Measurements from ENCODE around the gene MOV10. TPM values are rescaled to one million over a fixed set of nuclear protein-coding genes. Genes with fewer than 3 reads are reported as not detected.
A peak's percentile ranks its signal among the peaks of the same experiment; 100 is the strongest.

The MOV10 gene
- total and polyA plus RNA-seq, 5 donors: 14.1 to 20.3 (median 18.4) TPM

DNA sequence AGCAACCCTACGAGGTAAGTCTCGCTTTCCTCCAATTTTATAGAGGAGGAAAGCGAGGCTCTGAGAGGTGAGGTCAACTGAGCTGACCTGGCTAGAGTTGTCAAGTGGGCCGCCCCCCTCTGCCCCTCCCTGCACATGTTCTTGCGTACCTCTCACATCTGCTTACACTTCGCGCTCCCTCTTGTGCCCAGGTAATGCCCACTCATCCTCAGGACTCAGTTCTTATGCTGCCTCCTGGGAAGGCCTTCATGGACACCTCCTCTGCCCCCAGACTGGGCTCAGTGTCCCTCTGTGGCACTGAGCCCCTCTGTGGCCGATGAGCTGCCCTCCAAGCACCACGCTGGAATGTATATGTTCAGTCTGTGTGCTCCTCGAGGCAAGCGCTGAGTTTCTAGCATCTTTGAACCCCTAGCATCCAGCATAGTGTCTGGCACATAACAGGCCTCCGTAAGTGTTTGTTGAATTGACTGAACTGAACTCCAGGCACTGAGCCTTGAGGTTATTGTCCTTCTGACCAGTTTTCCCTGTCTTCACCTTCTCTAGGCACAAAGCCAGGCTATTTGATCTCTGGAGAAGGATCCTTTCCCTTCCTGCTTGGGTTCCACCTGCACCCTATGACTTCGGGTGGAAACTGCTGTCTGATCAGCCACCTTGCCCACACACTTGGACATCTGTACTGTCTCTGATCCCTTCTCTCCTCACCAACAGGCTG lies 13.5 kb downstream of the MOV10 start:
- no peak for DNase-seq
- H3K4me3 ChIP-seq (ENCODE audit: low read length): no peak overlapping the region
- H3K4me1 ChIP-seq (ENCODE audit: control insufficient read depth, insufficient read depth, low read length): no peaks in the 10 kb centered on the region
- peak in 1 of 2 donors; percentile 6 for ATAC-seq
- WGBS: 84% methylated on average over 13 of the region's 13 CpGs
- no peaks in the 10 kb centered on the region for H3K9me3 ChIP-seq (ENCODE audit: control insufficient read depth, low read length)
- intact Hi-C loops (cut with DNase I): no loop called here
- no peak overlapping the region for H3K27ac ChIP-seq (ENCODE audit: low read length)
- H3K27me3 ChIP-seq (ENCODE audit: control insufficient read depth, insufficient read depth): no peaks in the 10 kb centered on the region

DNA sequence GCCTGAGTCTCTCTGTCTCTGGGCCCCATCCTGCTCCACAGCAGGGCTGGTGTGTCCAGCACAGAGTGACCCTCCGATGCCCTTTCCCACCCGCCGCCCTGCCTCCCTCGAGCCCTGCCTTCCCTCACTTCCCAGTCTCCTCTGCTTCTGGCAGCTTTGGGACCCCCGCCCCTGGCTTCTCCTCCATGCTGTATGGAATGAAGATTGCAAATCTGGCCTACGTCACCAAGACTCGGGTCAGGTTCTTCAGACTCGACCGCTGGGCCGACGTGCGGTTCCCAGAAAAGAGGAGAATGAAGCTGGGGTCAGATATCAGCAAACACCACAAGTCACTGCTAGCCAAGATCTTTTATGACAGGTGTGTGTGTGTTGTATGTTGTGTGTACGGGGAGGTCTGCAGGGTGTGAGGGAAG lies 14.3 kb downstream of the MOV10 start:
- no peaks in the 10 kb centered on the region for H3K27me3 ChIP-seq (ENCODE audit: control insufficient read depth, insufficient read depth)
- DNase-seq: peak; percentile 67 to 82 (median 81)
- intact Hi-C loops (cut with DNase I): no loop called here
- peak overlapping the region; percentile 9 for H3K27ac ChIP-seq (ENCODE audit: low read length)
- no peak overlapping the region for H3K4me3 ChIP-seq (ENCODE audit: low read length)
- H3K4me1 ChIP-seq (ENCODE audit: control insufficient read depth, insufficient read depth, low read length): no peaks in the 10 kb centered on the region
- 47% methylated on average over 13 of the region's 13 CpGs for WGBS
- peak; percentile 70 to 83 for ATAC-seq
- H3K9me3 ChIP-seq (ENCODE audit: control insufficient read depth, low read length): no peaks in the 10 kb centered on the region

DNA sequence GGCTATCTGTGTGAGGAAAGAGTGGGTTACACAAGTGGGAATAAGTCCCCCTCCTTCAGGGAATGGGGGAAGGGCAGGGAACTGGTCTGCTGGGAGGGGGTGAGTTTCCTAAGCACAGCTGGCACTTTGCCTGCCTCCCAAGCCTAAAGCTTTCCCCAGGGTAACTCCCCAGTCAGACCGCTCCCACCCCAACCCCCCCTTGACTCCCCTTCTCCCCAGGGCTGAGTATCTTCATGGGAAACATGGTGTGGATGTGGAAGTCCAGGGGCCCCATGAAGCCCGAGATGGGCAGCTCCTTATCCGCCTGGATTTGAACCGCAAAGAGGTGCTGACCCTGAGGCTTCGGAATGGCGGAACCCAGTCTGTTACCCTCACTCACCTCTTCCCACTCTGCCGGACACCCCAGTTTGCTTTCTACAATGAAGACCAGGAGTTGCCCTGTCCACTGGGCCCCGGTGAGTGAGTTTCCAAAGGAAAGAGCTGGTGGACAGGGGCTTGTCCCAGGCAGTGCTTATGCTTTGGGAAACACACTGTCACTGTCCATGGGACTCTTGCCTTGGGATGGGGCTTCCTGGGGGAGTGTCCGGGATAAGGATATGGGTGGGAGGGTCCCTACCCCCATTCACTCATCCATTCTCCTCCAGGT lies 14.9 kb downstream of the MOV10 start:
- intact Hi-C loops (cut with DNase I): no loop called here
- ATAC-seq: peak in 1 of 2 donors; percentile 5
- WGBS: 85% methylated on average over 9 of the region's 9 CpGs
- Histone ChIP-seq H3K27ac (ENCODE audit: low read length) (no peak overlapping the region), H3K27me3 (ENCODE audit: control insufficient read depth, insufficient read depth) (no peaks in the 10 kb centered on the region), H3K4me3 (ENCODE audit: low read length) (no peak overlapping the region), H3K9me3 (ENCODE audit: control insufficient read depth, low read length) (no peaks in the 10 kb centered on the region), H3K4me1 (ENCODE audit: control insufficient read depth, insufficient read depth, low read length) (no peaks in the 10 kb centered on the region)
- DNase-seq: peak in 1 of 3 donors; percentile 46

DNA sequence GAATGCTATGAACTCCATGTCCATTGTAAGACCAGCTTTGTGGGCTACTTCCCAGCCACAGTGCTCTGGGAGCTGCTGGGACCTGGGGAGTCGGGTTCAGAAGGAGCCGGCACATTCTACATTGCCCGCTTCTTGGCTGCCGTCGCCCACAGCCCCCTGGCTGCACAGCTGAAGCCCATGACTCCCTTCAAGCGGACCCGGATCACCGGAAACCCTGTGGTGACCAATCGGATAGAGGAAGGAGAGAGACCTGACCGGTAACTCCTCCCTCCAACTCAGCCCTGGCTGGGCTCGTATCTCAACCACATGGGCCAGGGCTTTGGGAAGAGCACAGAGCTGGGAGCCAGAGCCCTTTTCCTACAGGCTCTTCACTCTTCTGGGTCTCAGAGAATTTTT lies 15.4 kb downstream of the MOV10 start:
- no peaks in the 10 kb centered on the region for H3K27me3 ChIP-seq (ENCODE audit: control insufficient read depth, insufficient read depth)
- no peaks in the 10 kb centered on the region for H3K9me3 ChIP-seq (ENCODE audit: control insufficient read depth, low read length)
- 88% methylated on average over 11 of the region's 11 CpGs for WGBS
- intact Hi-C loops (cut with DNase I): no loop called here
- H3K4me1 ChIP-seq (ENCODE audit: control insufficient read depth, insufficient read depth, low read length): no peaks in the 10 kb centered on the region
- no peak overlapping the region for H3K27ac ChIP-seq (ENCODE audit: low read length)
- no peak overlapping the region for H3K4me3 ChIP-seq (ENCODE audit: low read length)
- ATAC-seq (no peak), DNase-seq (no peak)

DNA sequence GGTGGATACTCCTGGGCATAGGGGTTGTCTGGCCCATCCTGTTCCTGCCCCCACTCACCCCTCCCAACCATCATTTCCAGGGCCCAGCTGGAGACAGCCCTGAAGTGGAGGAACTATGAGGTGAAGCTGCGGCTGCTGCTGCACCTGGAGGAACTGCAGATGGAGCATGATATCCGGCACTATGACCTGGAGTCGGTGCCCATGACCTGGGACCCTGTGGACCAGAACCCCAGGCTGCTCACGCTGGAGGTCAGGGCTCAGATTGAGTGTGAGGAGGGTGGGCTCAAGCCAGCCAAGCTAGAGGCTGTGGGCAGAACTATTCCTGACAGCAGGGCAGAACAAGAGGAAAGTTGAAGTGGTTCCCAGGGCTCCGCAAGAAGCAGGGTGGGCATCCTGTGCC lies 18.2 kb downstream of the MOV10 start:
- Histone ChIP-seq H3K4me1 (ENCODE audit: control insufficient read depth, insufficient read depth, low read length) (no peaks in the 10 kb centered on the region), H3K27ac (ENCODE audit: low read length) (no peak overlapping the region), H3K27me3 (ENCODE audit: control insufficient read depth, insufficient read depth) (no peaks in the 10 kb centered on the region), H3K4me3 (ENCODE audit: low read length) (no peak overlapping the region), H3K9me3 (ENCODE audit: control insufficient read depth, low read length) (no peaks in the 10 kb centered on the region)
- intact Hi-C loops (cut with DNase I): no loop called here
- ATAC-seq (no peak), DNase-seq (no peak)
- 95% methylated on average over 5 of the region's 5 CpGs for WGBS

DNA sequence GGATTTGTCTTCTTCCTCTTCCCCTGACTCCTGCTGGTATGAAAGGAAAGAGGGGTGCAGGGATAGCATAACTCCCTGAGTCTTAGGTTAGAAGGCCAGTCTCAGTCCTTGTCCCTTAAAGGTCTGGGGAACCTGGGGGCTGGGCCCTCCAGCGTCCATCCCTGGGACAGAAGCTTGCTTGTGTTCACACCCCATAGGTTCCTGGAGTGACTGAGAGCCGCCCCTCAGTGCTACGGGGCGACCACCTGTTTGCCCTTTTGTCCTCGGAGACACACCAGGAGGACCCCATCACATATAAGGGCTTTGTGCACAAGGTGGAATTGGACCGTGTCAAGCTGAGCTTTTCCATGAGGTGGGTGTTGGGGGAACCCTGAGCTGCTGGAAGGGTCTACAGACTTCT lies 19.4 kb downstream of the MOV10 start:
- Histone ChIP-seq H3K9me3 (ENCODE audit: control insufficient read depth, low read length) (no peaks in the 10 kb centered on the region), H3K27me3 (ENCODE audit: control insufficient read depth, insufficient read depth) (no peaks in the 10 kb centered on the region), H3K4me1 (ENCODE audit: control insufficient read depth, insufficient read depth, low read length) (no peaks in the 10 kb centered on the region), H3K27ac (ENCODE audit: low read length) (no peak overlapping the region), H3K4me3 (ENCODE audit: low read length) (no peak overlapping the region)
- no peak for ATAC-seq
- DNase-seq: no peak
- 92% methylated on average over 6 of the region's 6 CpGs for WGBS
- intact Hi-C loops (cut with DNase I): no loop called here

DNA sequence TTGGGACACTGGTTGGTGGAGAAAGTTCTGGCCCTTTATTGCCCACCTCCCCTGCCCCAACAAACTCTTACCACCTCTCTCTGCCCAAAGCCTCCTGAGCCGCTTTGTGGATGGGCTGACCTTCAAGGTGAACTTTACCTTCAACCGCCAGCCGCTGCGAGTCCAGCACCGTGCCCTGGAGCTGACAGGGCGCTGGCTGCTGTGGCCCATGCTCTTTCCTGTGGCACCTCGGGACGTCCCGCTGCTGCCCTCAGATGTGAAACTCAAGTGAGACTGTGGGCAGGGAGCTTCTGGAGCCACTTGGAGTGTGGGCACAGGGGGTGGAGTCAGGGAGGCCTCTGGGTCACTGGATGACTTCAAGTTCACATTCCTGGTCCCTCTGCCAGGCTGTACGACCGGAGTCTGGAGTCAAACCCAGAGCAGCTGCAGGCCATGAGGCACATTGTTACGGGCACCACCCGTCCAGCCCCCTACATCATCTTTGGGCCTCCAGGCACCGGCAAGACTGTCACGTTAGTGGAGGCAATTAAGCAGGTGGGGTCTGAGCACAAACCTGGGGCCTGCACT lies 20.0 kb downstream of the MOV10 start:
- ATAC-seq (no peak), DNase-seq (no peak)
- Histone ChIP-seq H3K27ac (ENCODE audit: low read length) (no peak overlapping the region), H3K4me1 (ENCODE audit: control insufficient read depth, insufficient read depth, low read length) (peaks cover 2% of the 10 kb centered on the region), H3K27me3 (ENCODE audit: control insufficient read depth, insufficient read depth) (no peaks in the 10 kb centered on the region), H3K4me3 (ENCODE audit: low read length) (no peak overlapping the region), H3K9me3 (ENCODE audit: control insufficient read depth, low read length) (no peaks in the 10 kb centered on the region)
- intact Hi-C loops (cut with DNase I): no loop called here
- 86% methylated on average over 15 of the region's 15 CpGs for WGBS

DNA sequence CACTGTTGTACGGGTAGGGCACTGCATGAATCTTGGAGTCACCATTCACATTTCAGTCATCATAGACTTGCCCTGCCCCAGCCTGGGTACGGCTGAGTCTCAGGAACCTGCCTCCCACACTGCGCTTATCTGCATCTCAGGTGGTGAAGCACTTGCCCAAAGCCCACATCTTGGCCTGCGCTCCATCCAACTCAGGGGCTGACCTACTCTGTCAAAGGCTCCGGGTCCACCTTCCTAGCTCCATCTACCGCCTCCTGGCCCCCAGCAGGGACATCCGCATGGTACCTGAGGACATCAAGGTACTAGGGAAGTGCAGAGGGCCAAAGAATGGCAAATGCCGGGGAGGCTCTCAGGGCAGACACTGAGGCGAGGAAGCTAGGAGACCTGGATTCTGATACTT lies 20.8 kb downstream of the MOV10 start:
- ATAC-seq: no peak
- Histone ChIP-seq H3K4me1 (ENCODE audit: control insufficient read depth, insufficient read depth, low read length) (peaks cover 10% of the 10 kb centered on the region), H3K27me3 (ENCODE audit: control insufficient read depth, insufficient read depth) (no peaks in the 10 kb centered on the region), H3K4me3 (ENCODE audit: low read length) (no peak overlapping the region), H3K27ac (ENCODE audit: low read length) (no peak overlapping the region), H3K9me3 (ENCODE audit: control insufficient read depth, low read length) (no peaks in the 10 kb centered on the region)
- no peak for DNase-seq
- intact Hi-C loops (cut with DNase I): no loop called here
- 96% methylated on average over 9 of the region's 9 CpGs for WGBS

DNA sequence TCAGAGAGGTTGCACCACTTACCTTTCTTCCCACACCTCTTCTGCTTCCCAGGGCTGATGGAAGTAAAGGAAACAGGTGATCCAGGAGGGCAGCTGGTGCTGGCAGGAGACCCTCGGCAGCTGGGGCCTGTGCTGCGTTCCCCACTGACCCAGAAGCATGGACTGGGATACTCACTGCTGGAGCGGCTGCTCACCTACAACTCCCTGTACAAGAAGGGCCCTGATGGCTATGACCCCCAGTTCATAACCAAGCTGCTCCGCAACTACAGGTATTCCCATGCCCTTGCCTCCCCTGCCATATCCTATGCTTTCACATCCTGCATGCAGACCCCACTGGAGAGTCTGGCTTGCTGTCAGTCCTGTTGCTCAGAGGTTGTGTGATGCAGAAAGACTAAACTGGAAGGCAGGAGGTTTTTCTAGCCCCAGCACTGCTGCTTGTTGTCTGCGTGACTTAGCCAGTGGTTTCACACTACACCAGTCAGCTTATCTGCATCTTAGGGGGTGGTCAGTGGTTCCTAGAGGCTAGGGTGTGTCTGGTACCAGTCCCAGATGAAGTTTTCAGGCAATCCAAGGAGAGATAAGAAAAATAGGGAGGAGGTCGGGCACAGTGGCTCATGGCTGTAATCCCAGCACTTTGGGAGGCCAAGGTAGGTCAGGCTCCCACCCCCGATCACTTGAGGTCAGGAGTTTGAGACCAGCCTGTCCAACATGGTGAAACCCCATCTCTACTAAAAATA lies 22.3 kb downstream of the MOV10 start:
- intact Hi-C loops (cut with DNase I): no loop called here
- 89% methylated on average over 7 of the region's 7 CpGs for WGBS
- H3K4me1 ChIP-seq (ENCODE audit: control insufficient read depth, insufficient read depth, low read length): peaks cover 21% of the 10 kb centered on the region
- H3K9me3 ChIP-seq (ENCODE audit: control insufficient read depth, low read length): no peaks in the 10 kb centered on the region
- no peak overlapping the region for H3K27ac ChIP-seq (ENCODE audit: low read length)
- no peak overlapping the region for H3K4me3 ChIP-seq (ENCODE audit: low read length)
- ATAC-seq (no peak), DNase-seq (no peak)
- H3K27me3 ChIP-seq (ENCODE audit: control insufficient read depth, insufficient read depth): no peaks in the 10 kb centered on the region

DNA sequence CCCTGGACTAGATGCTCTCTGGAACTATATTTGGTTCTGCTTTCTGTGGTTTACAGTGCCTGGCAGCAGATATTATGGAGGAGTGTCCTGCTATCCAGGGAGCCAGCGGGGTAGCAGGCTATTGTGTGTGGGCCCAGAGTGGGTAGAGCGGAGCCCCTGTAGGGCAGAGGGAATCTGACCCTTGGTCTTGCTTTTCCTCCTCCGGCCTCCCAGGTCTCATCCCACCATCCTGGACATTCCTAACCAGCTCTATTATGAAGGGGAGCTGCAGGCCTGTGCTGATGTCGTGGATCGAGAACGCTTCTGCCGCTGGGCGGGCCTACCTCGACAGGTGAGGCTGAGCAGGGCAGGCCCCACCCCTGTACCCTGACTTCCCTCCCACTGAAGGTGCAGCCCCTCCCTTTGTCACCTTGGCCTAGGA lies 23.3 kb downstream of the MOV10 start:
- ATAC-seq: no peak
- Histone ChIP-seq H3K4me3 (ENCODE audit: low read length) (no peak overlapping the region), H3K9me3 (ENCODE audit: control insufficient read depth, low read length) (no peaks in the 10 kb centered on the region), H3K27me3 (ENCODE audit: control insufficient read depth, insufficient read depth) (no peaks in the 10 kb centered on the region), H3K27ac (ENCODE audit: low read length) (no peak overlapping the region), H3K4me1 (ENCODE audit: control insufficient read depth, insufficient read depth, low read length) (peaks cover 23% of the 10 kb centered on the region)
- DNase-seq: no peak
- intact Hi-C loops (cut with DNase I): no loop called here
- WGBS: 90% methylated on average over 9 of the region's 9 CpGs
